HepG2 (cell line): ENCODE measurements around the gene FAM228B. TPM values are rescaled to one million over a fixed set of nuclear protein-coding genes. Genes with fewer than 3 reads are reported as not detected.

Source experiments
- BATF2 ChIP-seq: sonication (generic); formaldehyde crosslinking; IDR thresholded peaks from 2 replicates; pipeline ENCODE4 v1.8.0; 2022; ENCODE audit warnings: mild to moderate bottlenecking, missing genetic modification reagents, moderate library complexity
- CCAR2 ChIP-seq: fragments of 200-400 bp; formaldehyde crosslinking; optimal IDR thresholded peaks from 2 replicates; pipeline ENCODE3; 2018; ENCODE audit warnings: low read depth, mild to moderate bottlenecking, low read length, moderate library complexity
- MBNL3 ChIP-seq: fragments of 250-450 bp; sonication (Bioruptor Pico); conservative IDR thresholded peaks from 2 replicates; pipeline ENCODE4 v1.8.0; 2022; ENCODE audit warnings: mild to moderate bottlenecking, inconsistent platforms
- MED1 ChIP-seq: sonication (generic); formaldehyde crosslinking; IDR thresholded peaks from 2 replicates; pipeline ENCODE4 v1.4.0; 2020; ENCODE audit warnings: missing genetic modification reagents
- MTF1 ChIP-seq: sonication (generic); formaldehyde crosslinking; IDR thresholded peaks from 2 replicates; pipeline ENCODE4 v1.5.0; 2020; ENCODE audit warnings: missing genetic modification reagents
- MTF2 ChIP-seq: sonication (generic); formaldehyde crosslinking; IDR thresholded peaks from 2 replicates; pipeline ENCODE4 v1.5.0; 2020; ENCODE audit warnings: missing genetic modification reagents, borderline replicate concordance
- NFYB ChIP-seq: sonication (generic); formaldehyde crosslinking; IDR thresholded peaks from 2 replicates; pipeline ENCODE4 v1.4.0; 2020; ENCODE audit warnings: missing genetic modification reagents
- PLSCR1 ChIP-seq: sonication (generic); formaldehyde crosslinking; IDR thresholded peaks from 2 replicates; pipeline ENCODE4 v1.5.0; 2020; ENCODE audit warnings: missing genetic modification reagents, mild to moderate bottlenecking, borderline replicate concordance
- RFX1 ChIP-seq: fragments of 450-650 bp; IDR thresholded peaks from 2 replicates; pipeline ENCODE4 v1.6.1; 2017
- TCF12 ChIP-seq, 2 experiments: fragments of 450-650 bp in 1 of 2; sonication (generic) in 1 of 2; formaldehyde crosslinking in 1 of 2; IDR thresholded peaks; 2 replicates each; pipeline versions ENCODE4 v1.6.1 to v1.8.0; 2017 to 2022; ENCODE audit warnings: antibody characterized with exemption in 1 of 2, mild to moderate bottlenecking in 1 of 2, missing genetic modification reagents in 1 of 2, moderate library complexity in 1 of 2
- ZFP91 ChIP-seq: sonication (generic); formaldehyde crosslinking; IDR thresholded peaks from 2 replicates; pipeline ENCODE4 v1.9.0; 2022; ENCODE audit warnings: missing genetic modification reagents, mild to moderate bottlenecking, borderline replicate concordance
- ZNF24 ChIP-seq: fragments of 450-650 bp; IDR thresholded peaks from 2 replicates; pipeline ENCODE4 v1.6.1; 2017; ENCODE audit warnings: antibody characterized with exemption, mild to moderate bottlenecking
- ZNF264 ChIP-seq: sonication (generic); formaldehyde crosslinking; IDR thresholded peaks from 2 replicates; pipeline ENCODE4 v1.4.0; 2020; ENCODE audit warnings: missing genetic modification reagents
- ZNF460 ChIP-seq: sonication (generic); formaldehyde crosslinking; IDR thresholded peaks from 2 replicates; pipeline ENCODE4 v1.5.1; 2020; ENCODE audit warnings: missing genetic modification reagents, mild to moderate bottlenecking, borderline replicate concordance
- ZNF503 ChIP-seq: sonication (generic); formaldehyde crosslinking; IDR thresholded peaks from 2 replicates; pipeline ENCODE4 v1.4.0; 2020; ENCODE audit warnings: missing genetic modification reagents
- ZNF547 ChIP-seq: sonication (generic); formaldehyde crosslinking; IDR thresholded peaks from 2 replicates; pipeline ENCODE4 v1.5.1; 2020; ENCODE audit warnings: mild to moderate bottlenecking, missing genetic modification reagents
- ZNF691 ChIP-seq: sonication (generic); formaldehyde crosslinking; IDR thresholded peaks from 2 replicates; pipeline ENCODE4 v1.4.0; 2020; ENCODE audit warnings: missing genetic modification reagents, low read depth, mild to moderate bottlenecking, borderline replicate concordance
- ZNF704 ChIP-seq: sonication (generic); formaldehyde crosslinking; IDR thresholded peaks from 2 replicates; pipeline ENCODE4 v1.8.1; 2023; ENCODE audit warnings: mild to moderate bottlenecking, inconsistent platforms, moderate library complexity, missing genetic modification reagents, borderline replicate concordance
- polyA plus RNA-seq, 8 experiments: library from polyadenylated mRNA; depleted of rRNA in 3 of 8; stranded (reverse) in 7 of 8; unstranded in 1 of 8; fragments of >200 nt; fragmentation: Illumina TruSeq in 4 of 8; extraction: Trizol in 4 of 8; gene quantifications; 2 replicates each; pipeline versions ENCODE4 v1.2.1 to v1.2.3, GENCODE V29; 2011 to 2016; ENCODE audit warnings: low read depth in 4 of 8, missing spikeins in 1 of 8, mixed read lengths in 1 of 8; ENCODE audit not compliant: insufficient read depth in 1 of 8
- total RNA-seq, 5 experiments: library from RNA; depleted of rRNA; stranded (reverse); fragments of >200 nt; fragmentation: Illumina TruSeq; extraction: Trizol; gene quantifications; 2 replicates each; pipeline ENCODE4 v1.2.3, GENCODE V29; 2016; ENCODE audit warnings: low read depth in 1 of 5

Gene FAM228B
- total and polyA plus RNA-seq, 2 of the 13 experiments (the other 11 are each of a cell fraction or from before 2014, with no cell fraction given), result 0.79 to 1.1 TPM

- TF ChIP-seq ZFP91 (CRISPR knock-in tag) (peak; percentile 98), ZNF503 (CRISPR knock-in tag) (peak; percentile 90), MBNL3 (no peak), MED1 (CRISPR knock-in tag) (peak; percentile 94), CCAR2 (peak; percentile 99), TCF12 (IDR thresholded peaks at IDR 0.05) (no peak), TCF12 (CRISPR knock-in tag; IDR thresholded peaks at IDR 0.05) (peak; percentile 88), ZNF264 (peak; percentile 94), ZNF691 (CRISPR knock-in tag) (peak; percentile 99), MTF1 (CRISPR knock-in tag) (no peak), BATF2 (CRISPR knock-in tag) (peak; percentile 43), PLSCR1 (CRISPR knock-in tag) (no peak), MTF2 (CRISPR knock-in tag) (no peak), ZNF24 (peak; percentile 79; the same call in 1 of the 2 replicates), NFYB (CRISPR knock-in tag) (0 out of 2 replicates have a peak, but pooled peaks have one; percentile 44), ZNF547 (CRISPR knock-in tag) (peak; percentile 82; the same call in 1 of the 2 replicates), ZNF460 (CRISPR knock-in tag) (no peak), RFX1 (no peak), ZNF704 (CRISPR knock-in tag) (peak; percentile 94)
Observed at GRCh38 chr2:24075915-24076848, 47.1 kb upstream of the FAM228B start, which contains the start of gene SF3B6 (continued).
